C4-2B (cell line): Measurements from ENCODE around the gene FOXJ3.

Experiments used
- ZFX ChIP-seq: fragments of 450-650 bp; IDR thresholded peaks from 2 replicates; pipeline ENCODE4 v1.6.1; 2017
- TF ChIP-seq, protein P1 (sequence below): fragments of 450-650 bp; conservative IDR thresholded peaks from 2 replicates; pipeline ENCODE4 v1.5.1; 2017; ENCODE audit warnings: mild to moderate bottlenecking

DNA sequence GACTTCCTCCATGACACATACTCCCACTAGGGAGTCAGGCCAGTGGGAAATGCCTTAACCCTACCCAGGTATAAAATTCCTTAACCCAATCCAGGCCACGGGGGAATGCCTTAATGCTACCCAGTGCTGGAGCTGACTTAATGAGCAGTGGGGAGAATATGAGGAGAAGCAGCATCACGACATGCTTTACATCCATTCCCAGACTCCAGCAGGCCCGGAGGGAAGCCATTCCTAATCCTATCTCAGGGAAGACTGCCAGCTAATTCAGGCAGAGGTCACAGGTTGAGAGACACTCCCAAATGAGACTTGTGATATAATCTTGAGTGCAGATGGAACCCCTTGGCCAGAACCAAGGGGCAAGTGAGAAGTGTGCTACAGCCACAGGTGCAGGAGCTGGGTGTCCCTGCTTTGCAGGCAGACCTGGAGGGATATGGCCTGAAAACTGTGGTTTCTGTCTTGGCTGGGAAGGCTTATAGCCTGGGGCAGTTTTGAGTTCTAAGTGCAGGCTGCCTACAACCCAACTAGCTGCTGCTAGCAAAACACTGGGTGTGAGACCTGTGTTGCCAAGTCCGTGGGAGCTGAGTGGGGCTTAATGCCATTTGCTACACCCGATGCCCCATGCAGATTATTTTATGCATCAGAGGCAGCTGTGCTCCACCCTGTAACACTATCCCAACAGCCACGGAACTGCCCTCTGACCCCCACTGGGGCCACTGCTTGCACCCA lies 125.3 kb downstream of the FOXJ3 start:
- TF ChIP-seq, protein P1, sequence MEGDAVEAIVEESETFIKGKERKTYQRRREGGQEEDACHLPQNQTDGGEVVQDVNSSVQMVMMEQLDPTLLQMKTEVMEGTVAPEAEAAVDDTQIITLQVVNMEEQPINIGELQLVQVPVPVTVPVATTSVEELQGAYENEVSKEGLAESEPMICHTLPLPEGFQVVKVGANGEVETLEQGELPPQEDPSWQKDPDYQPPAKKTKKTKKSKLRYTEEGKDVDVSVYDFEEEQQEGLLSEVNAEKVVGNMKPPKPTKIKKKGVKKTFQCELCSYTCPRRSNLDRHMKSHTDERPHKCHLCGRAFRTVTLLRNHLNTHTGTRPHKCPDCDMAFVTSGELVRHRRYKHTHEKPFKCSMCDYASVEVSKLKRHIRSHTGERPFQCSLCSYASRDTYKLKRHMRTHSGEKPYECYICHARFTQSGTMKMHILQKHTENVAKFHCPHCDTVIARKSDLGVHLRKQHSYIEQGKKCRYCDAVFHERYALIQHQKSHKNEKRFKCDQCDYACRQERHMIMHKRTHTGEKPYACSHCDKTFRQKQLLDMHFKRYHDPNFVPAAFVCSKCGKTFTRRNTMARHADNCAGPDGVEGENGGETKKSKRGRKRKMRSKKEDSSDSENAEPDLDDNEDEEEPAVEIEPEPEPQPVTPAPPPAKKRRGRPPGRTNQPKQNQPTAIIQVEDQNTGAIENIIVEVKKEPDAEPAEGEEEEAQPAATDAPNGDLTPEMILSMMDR, result no peak
- TF ChIP-seq ZFX, result no peak
